ENCODE results near the gene OR4C45. TPM values are rescaled to one million over a fixed set of nuclear protein-coding genes. Genes with fewer than 3 reads are reported as not detected.
A peak's percentile ranks its signal among the peaks of the same experiment; 100 is the strongest.
"Not testable (repeated sequence)": the region's sequence is repeated elsewhere in the genome, so short reads cannot be mapped to it uniquely, and the experiment has no call there.

OR4C45 gene
- not detected for polyA plus RNA-seq (2013, experiment 1 of 2; ENCODE audit: insufficient read length)
- polyA plus RNA-seq (2013, experiment 2 of 2; ENCODE audit: insufficient read length) = not detected

- DNase-seq = no peak
These were observed at the start of gene OR4C45 for GRCh38 chr11:50032574-50032973. OR4C45 (plus strand) TSS chr11:50032874.

- DNase-seq = peak; percentile 39
These were observed 37.1 kb upstream of the OR4C45 start for GRCh38 chr11:49995565-49995964.

GRCh38 chr11:50030193-50030592, 2.5 kb upstream of the OR4C45 start:
- DNase-seq = no peak

GRCh38 chr11:50036239-50036638, 3.6 kb downstream of the OR4C45 start:
- DNase-seq = not testable (repeated sequence)

GRCh38 chr11:50037251-50037650, 4.6 kb downstream of the OR4C45 start:
- no peak for DNase-seq

- no peak for DNase-seq
These were observed 12.0 kb downstream of the OR4C45 start for GRCh38 chr11:50044647-50045046.

- not testable (repeated sequence) for DNase-seq
These were observed 30.4 kb downstream of the OR4C45 start for GRCh38 chr11:50063056-50063455.

- DNase-seq = no peak
These were observed 37.7 kb downstream of the OR4C45 start for GRCh38 chr11:50070389-50070788.

GRCh38 chr11:50071584-50072225, 39.0 kb downstream of the OR4C45 start:
- no peak for DNase-seq

GRCh38 chr11:50072226-50073112, 39.8 kb downstream of the OR4C45 start:
- no peak for DNase-seq

GRCh38 chr11:50073113-50074105, 40.7 kb downstream of the OR4C45 start:
- no peak for DNase-seq

GRCh38 chr11:50074161-50074560, 41.5 kb downstream of the OR4C45 start:
- no peak for DNase-seq

GRCh38 chr11:50075856-50076255, 43.2 kb downstream of the OR4C45 start:
- DNase-seq = no peak

- DNase-seq = no peak
These were observed 44.9 kb downstream of the OR4C45 start for GRCh38 chr11:50077526-50077925.

- DNase-seq = no peak
These were observed 45.3 kb downstream of the OR4C45 start for GRCh38 chr11:50078001-50078400.

- not testable (repeated sequence) for DNase-seq
These were observed 46.3 kb downstream of the OR4C45 start for GRCh38 chr11:50078946-50079345.

- no peak for DNase-seq
These were observed 47.6 kb downstream of the OR4C45 start for GRCh38 chr11:50080256-50080655.
